HG02678 (cell line): ENCODE data around the gene MYO16.

Source experiments
- ATAC-seq: cut with Tn5 transposase; IDR thresholded peaks from one replicate; pipeline ENCODE4 v1.9.1; 2021; ENCODE audit warnings: mild to moderate bottlenecking, moderate library complexity; ENCODE audit not compliant: unreplicated experiment

MYO16 gene

DNA sequence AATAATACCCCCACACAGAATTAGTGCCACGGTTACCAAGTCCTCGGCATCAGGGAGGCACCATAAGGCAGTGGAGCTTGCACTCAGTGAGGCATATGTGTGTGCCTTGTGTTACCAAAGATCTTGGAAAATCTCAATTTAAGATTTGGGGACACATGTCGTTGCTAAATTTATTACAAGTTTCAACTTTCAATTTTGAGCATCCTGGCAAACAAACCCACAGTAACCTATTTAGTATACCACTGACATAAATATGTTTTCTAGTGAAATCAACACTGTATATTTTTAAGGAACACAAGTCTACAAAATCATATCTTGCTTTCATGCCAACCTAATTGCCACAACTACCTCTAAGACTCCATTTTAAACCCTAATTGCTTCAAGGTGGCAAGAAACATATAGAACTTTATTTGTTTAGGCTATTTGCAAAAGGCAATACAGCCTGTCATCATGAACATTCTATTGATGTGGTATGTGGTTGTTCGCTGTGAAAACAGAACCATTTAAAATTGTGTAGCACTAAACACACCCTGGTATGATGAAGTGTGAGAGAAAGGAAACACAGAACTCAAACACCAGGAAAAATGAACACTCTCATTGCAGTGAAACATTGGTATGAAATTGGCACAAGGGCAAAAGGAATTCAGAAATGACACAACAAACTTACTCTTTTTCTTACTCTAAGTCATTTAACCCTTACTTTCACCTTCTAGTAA is 625.9 kb downstream of the MYO16 start:
- no peak for ATAC-seq

DNA sequence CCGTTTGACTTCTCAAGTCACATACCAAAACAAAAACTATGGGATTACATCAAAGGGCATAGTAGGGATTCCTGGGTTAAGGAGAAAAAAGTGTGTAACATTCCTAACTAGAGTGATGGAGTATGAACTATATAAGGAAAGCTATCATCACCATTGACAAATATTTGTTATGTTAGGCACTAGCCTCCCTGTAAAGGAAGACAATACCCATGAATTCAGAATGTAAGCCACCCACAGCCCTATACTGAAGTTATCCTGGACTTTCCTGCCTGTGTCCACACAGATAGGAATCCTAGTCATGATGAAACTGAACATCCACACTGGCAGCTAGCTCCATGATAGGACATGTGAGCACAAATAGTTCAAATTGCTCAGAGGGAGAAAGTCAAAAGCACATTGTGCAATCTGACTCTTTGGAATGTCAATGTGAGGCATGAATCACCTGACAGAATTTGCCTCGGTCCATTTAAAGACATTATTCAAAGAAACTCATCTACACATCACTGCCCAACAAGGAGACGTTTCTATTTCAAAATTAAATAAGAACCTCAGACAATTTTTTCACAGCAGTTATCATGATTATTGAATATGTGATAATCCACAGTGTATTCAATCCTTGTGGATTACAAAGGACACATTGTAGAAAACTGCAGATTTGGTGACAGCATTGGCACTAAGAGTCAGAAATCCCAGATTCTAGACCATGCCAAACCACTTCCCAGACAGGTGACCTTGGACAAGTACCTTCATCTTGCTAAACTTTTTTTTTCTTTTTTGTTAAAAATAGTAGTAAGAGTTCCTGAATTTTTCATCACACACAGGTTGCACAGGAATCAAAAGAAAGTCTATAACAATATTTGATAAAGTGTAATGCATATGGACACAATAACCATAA is 627.7 kb downstream of the MYO16 start:
- no peak for ATAC-seq
